Urinary bladder (tissue), 4 donors: ENCODE measurements around the gene PDLIM1. TPM values are rescaled to one million over a fixed set of nuclear protein-coding genes. Genes with fewer than 3 reads are reported as not detected.
"Not testable (repeated sequence)": the region's sequence is repeated elsewhere in the genome, so short reads cannot be mapped to it uniquely, and the experiment has no call there.

Source experiments
- DNase-seq: peaks from one replicate; pipeline ENCODE4 v3.0.0-alpha.2; 2015; ENCODE audit errors: extremely low spot score
- H3K27ac ChIP-seq: one replicate; pipeline ENCODE4 v1.5.1; 2013; ENCODE audit warnings: low read depth, mild to moderate bottlenecking, moderate library complexity
- H3K36me3 ChIP-seq: one replicate; pipeline ENCODE4 v1.6.1; 2013; ENCODE audit warnings: mild to moderate bottlenecking, moderate library complexity; ENCODE audit not compliant: insufficient read depth
- H3K4me1 ChIP-seq: one replicate; pipeline ENCODE4 v1.6.1; 2013; ENCODE audit warnings: mild to moderate bottlenecking, moderate library complexity; ENCODE audit not compliant: insufficient read depth
- H3K4me3 ChIP-seq: one replicate; pipeline ENCODE4 v1.5.1; 2013; ENCODE audit warnings: low read depth, low read length
- WGBS: extraction: QIAGEN DNeasy Blood & Tissue Kit; methylation state at CpG from one replicate; pipeline ENCODE4 v1.1.7; 2013; 5-methylcytosine and 5-hydroxymethylcytosine counted together
- polyA plus RNA-seq: library from polyadenylated mRNA; stranded (reverse); fragments of 200-250 nt; gene quantifications from one replicate; pipeline ENCODE4 v1.2.3, GENCODE V29; 2013
- total RNA-seq: library from RNA; depleted of rRNA; stranded (reverse); fragments of >200 nt; gene quantifications from one replicate; pipeline ENCODE4 v1.2.3, GENCODE V29; 2014
- donor health status: healthy with polysubstance abuse.
- donor health status: healthy.

Gene PDLIM1
- total and polyA plus RNA-seq, 2 donors, result 24.4 to 217 TPM

- not testable (repeated sequence) for DNase-seq, H3K27ac ChIP-seq, H3K4me3 ChIP-seq, H3K36me3 ChIP-seq, H3K4me1 ChIP-seq
- 73% methylated on average over 14 of the region's 14 CpGs for WGBS
Observed at GRCh38 chr10:95228934-95229723, 61.7 kb downstream of the PDLIM1 start.

- no peak for DNase-seq
- H3K4me3 ChIP-seq, result no peak overlapping the region
- no peaks in the 10 kb centered on the region for H3K4me1 ChIP-seq
- H3K27ac ChIP-seq, result no peak overlapping the region
- no peaks in the 10 kb centered on the region for H3K36me3 ChIP-seq
- WGBS, result 44% methylated on average over 2 of the region's 2 CpGs
Observed at GRCh38 chr10:95225136-95225535, 65.7 kb downstream of the PDLIM1 start.

DNA sequence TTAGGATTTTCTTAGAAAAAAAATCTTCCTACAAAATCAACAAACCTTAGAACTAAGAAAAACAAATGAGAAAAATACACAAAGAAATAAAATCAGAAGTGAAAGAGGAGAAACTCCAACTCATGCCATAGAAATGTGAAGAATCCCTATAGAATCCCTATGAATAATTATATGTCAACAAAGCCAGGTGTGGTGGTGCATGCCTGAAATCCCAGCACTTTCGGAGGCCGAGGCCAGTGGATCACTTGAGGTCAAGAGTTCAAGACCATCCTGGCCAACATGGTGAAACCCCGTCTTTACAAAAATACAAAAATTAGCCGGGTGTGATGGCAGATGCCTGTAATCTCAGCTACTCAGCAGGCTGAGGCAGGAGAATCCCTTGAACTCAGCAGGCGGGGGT lies 69.7 kb downstream of the PDLIM1 start:
- Histone ChIP-seq H3K27ac (no peak overlapping the region), H3K4me3 (no peak overlapping the region), H3K4me1 (no peaks in the 10 kb centered on the region), H3K36me3 (no peaks in the 10 kb centered on the region)
- no peak for DNase-seq
- WGBS, result 69% methylated on average over 5 of the region's 5 CpGs

DNA sequence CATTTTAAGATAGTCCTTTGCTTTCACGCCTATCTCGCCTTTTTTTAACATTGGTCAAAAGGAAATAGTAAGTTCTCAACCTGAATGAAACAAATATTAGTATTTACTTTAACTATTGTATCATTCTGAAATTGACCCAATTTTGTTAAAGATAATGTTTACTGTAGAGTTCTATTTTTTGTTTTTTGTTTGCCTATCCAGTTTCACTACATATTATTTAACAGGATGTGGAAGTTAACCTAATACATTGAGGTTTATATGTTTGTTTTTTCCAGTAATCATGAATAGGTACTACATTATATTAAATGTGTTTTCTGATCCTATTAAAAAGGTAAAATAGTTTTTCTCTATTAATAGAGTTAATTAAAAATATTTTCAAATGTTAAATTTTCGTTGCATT lies 70.3 kb downstream of the PDLIM1 start:
- Histone ChIP-seq H3K4me1 (no peaks in the 10 kb centered on the region), H3K36me3 (no peaks in the 10 kb centered on the region), H3K27ac (no peak overlapping the region), H3K4me3 (no peak overlapping the region)
- DNase-seq, result no peak
- 90% methylated on average over 3 of the region's 3 CpGs for WGBS

DNA sequence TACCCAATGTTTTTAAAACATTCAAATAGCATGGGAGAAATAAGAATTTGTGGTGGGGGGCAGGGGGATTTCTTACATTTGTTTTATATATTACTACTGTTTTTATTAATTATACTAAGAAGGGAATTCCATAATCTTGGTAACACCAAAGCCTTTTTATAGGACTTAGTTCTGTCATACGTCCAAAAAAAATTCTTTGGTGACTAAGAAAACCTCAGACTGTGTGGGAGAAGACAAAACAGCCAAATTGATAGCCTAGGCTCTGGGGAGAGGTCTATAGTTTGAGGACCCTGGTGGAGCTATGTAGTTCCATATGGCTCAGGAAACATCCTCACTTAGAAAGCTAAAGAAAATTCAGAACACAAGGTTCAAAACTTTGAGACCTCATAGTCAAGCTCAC lies 73.3 kb downstream of the PDLIM1 start:
- DNase-seq, result no peak
- Histone ChIP-seq H3K4me1 (no peaks in the 10 kb centered on the region), H3K4me3 (no peak overlapping the region), H3K27ac (no peak overlapping the region), H3K36me3 (no peaks in the 10 kb centered on the region)
- 69% methylated on average over 1 of the region's 1 CpG for WGBS

DNA sequence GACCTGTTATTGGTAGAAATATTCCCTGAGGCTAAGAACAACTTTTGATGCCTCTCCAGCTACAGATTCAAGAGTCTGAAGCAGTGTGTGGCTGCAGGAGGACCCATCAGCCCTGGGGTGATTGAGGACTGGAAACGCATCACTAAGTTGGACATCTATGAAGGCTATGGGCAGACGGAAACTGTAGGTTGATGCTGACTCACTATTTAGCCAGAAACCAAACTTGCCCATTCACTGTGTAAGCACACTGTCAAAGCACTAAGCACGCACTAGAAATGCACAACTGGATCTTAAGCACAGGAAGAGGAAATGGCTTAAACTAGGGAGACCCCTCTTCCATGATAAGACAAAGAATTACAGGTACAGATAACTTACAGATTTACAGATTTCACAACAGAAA lies 76.0 kb downstream of the PDLIM1 start:
- Histone ChIP-seq H3K4me1 (no peaks in the 10 kb centered on the region), H3K4me3 (no peak overlapping the region), H3K36me3 (peaks cover 2% of the 10 kb centered on the region), H3K27ac (no peak overlapping the region)
- no peak for DNase-seq
- 41% methylated on average over 3 of the region's 3 CpGs for WGBS

DNA sequence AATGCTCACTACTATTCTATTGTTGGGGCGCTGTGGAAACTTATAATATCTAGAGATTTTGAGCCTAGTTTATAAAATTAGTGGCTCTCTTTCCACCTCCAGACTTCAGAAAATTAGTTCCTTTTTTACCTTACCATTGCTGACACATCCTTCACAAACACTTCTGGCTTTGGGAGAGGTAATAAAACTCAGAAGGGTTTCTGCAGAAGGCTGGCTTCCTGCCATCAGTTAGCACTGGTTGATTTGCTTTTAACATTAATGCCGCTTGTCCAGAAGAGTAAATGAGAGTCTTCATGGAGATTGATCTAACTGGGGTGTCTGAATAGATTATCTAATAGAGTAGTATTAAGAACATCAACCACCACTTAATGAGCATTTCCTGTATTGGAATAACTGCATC lies 76.4 kb downstream of the PDLIM1 start:
- Histone ChIP-seq H3K4me1 (no peaks in the 10 kb centered on the region), H3K36me3 (peaks cover 2% of the 10 kb centered on the region), H3K27ac (no peak overlapping the region), H3K4me3 (no peak overlapping the region)
- no peak for DNase-seq
- WGBS, result 60% methylated on average over 2 of the region's 2 CpGs

- no peaks in the 10 kb centered on the region for H3K4me1 ChIP-seq
- H3K4me3 ChIP-seq, result no peak overlapping the region
- 78% methylated on average over 3 of the region's 3 CpGs for WGBS
- DNase-seq, result no peak
- no peak overlapping the region for H3K27ac ChIP-seq
- peaks cover 2% of the 10 kb centered on the region for H3K36me3 ChIP-seq
Observed at GRCh38 chr10:95211606-95212279, 79.1 kb downstream of the PDLIM1 start.

DNA sequence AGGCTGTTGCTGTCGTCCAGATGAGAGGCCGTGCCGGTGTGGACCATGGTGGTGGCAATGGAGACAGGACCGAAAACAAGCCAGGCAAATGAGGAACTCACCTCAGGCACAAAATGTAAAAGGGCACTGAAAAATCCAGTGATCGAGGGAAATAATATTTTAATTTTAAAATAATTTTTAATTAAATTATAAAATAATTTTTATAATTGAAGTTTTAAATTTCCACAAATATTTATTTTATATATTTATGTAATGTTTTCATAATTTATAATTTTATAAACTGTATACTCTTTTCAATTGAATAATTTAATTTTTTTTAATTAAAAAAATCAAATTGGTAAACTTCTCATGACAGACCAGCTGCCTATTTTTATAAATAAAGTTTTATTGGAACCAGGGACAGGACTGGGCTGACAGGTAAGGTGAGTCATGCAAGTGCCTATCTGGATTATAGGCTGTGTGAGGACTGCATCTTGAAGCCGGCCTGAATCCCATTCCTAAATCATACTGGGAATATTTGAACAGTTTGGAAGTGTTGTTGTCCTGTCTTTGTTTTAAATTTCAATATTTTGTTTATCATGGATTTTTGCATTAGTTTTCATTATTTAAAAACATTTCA lies 81.2 kb downstream of the PDLIM1 start:
- H3K4me3 ChIP-seq, result no peak overlapping the region
- H3K36me3 ChIP-seq, result peaks cover 2% of the 10 kb centered on the region
- WGBS, result 96% methylated on average over 6 of the region's 6 CpGs
- H3K4me1 ChIP-seq, result no peaks in the 10 kb centered on the region
- no peak overlapping the region for H3K27ac ChIP-seq
- DNase-seq, result no peak

GRCh38 chr10:95208702-95209391 lies 82.0 kb downstream of the PDLIM1 start:
- H3K4me1 ChIP-seq, result no peaks in the 10 kb centered on the region
- H3K36me3 ChIP-seq, result peaks cover 2% of the 10 kb centered on the region
- no peak overlapping the region for H3K27ac ChIP-seq
- DNase-seq, result no peak
- 76% methylated on average over 8 of the region's 8 CpGs for WGBS
- H3K4me3 ChIP-seq, result no peak overlapping the region

DNA sequence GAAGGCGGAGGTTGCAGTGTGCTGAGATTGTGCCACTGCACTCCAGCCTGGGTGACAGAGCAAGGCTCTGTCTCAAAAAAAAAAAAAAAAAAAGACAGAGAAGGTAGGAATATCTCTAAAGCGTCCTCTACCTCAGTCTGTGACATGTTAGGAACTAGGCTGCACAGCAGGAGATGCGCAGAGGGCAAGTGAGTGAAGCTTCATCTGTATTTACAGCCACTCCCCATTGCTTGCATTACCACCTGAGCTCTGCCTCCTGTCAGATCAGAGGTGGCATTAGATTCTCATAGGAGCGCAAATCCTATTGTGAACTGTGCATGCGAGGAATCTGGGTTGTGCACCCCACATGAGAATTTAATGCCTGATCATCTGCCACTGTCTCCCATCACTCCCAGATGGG lies 87.9 kb downstream of the PDLIM1 start:
- not testable (repeated sequence) for H3K36me3 ChIP-seq, H3K27ac ChIP-seq, DNase-seq, H3K4me1 ChIP-seq, H3K4me3 ChIP-seq
- 77% methylated on average over 5 of the region's 5 CpGs for WGBS

GRCh38 chr10:95201736-95202135 lies 89.1 kb downstream of the PDLIM1 start:
- H3K36me3 ChIP-seq, result no peaks in the 10 kb centered on the region
- H3K4me3 ChIP-seq, result no peak overlapping the region
- H3K27ac ChIP-seq, result no peak overlapping the region
- H3K4me1 ChIP-seq, result no peaks in the 10 kb centered on the region
- 87% methylated on average over 4 of the region's 4 CpGs for WGBS
- no peak for DNase-seq

DNA sequence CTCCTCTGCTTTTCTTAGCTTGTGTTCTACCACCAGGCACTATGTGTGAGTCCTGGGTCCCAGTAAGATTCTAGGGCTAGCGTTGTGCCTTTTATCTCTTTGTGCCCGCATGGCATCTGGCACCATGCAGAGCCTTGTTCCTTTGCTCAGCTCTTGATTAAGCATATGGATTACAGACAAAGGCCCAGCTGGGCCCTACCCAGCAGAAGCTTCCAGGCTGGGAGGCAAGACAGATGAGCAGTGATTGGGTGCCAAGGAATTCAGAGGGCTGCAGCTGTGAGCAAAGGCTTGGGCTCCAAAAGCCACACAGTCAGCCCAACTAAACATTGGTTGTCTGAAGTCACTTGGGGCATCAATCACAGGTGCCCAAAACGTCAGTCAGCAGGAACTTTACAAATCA lies 94.8 kb downstream of the PDLIM1 start:
- 55% methylated on average over 3 of the region's 3 CpGs for WGBS
- Histone ChIP-seq H3K4me1 (no peaks in the 10 kb centered on the region), H3K4me3 (no peak overlapping the region), H3K27ac (no peak overlapping the region), H3K36me3 (no peaks in the 10 kb centered on the region)
- no peak for DNase-seq
